GM12892 (cell line): Measurements from ENCODE around the gene ACVR1B.

ENCODE experiments used
- POLR2A ChIP-seq: IDR thresholded peaks from 2 replicates; pipeline ENCODE4 v1.6.1; 2011; ENCODE audit warnings: low read depth, low read length, control low read depth
- POLR2AphosphoS5 ChIP-seq: IDR thresholded peaks from 2 replicates; pipeline ENCODE4 v1.6.1; 2011; ENCODE audit warnings: low read depth, low read length, control low read depth

- no peak for TF ChIP-seq POLR2A
- TF ChIP-seq POLR2AphosphoS5: no peak
Measured at GRCh38 chr12:52041695-52042123, 90.2 kb downstream of the ACVR1B start.
